Activated CD4-positive, alpha-beta T cell treated with anti-CD3 and anti-CD28 coated beads for 36 hours (primary cell): ENCODE results near the gene CACNB1. TPM values are rescaled to one million over a fixed set of nuclear protein-coding genes. Genes with fewer than 3 reads are reported as not detected.

Source experiments
- ATAC-seq: fragments of 200-7000 bp; cut with Tn5 transposase; one replicate; pipeline ENCODE4 v1.10.0; 2021; ENCODE audit warnings: mild to moderate bottlenecking, moderate library complexity
- CTCF ChIA-PET: fragments of 350-600 bp; sonication (Branson Sonifier 250); formaldehyde crosslinking; loops from one replicate; lab custom pipeline; 2021; ENCODE audit warnings: antibody characterized with exemption; lab: Charles Lee
- POLR2A ChIA-PET: fragments of 350-600 bp; sonication (Branson Sonifier 250); formaldehyde crosslinking; loops from one replicate; lab custom pipeline; 2021; ENCODE audit warnings: antibody characterized with exemption, inconsistent platforms; lab: Charles Lee
- DNase-seq: peaks from one replicate; pipeline ENCODE4 v3.0.0-alpha.2; 2020
- H3K27ac Mint-ChIP-seq: one replicate; pipeline ENCODE4 v1.8.0; 2021; ENCODE audit warnings: mixed read lengths
- H3K27me3 Mint-ChIP-seq: one replicate; pipeline ENCODE4 v1.8.0; 2021; ENCODE audit warnings: mixed read lengths
- H3K36me3 Mint-ChIP-seq: one replicate; pipeline ENCODE4 v1.8.0; 2021; ENCODE audit warnings: low read depth, mixed read lengths
- H3K4me1 Mint-ChIP-seq: one replicate; pipeline ENCODE4 v1.8.0; 2021; ENCODE audit warnings: mixed read lengths
- H3K4me3 Mint-ChIP-seq: one replicate; pipeline ENCODE4 v1.8.0; 2021; ENCODE audit warnings: mild to moderate bottlenecking, moderate library complexity, mixed read lengths
- H3K9me3 Mint-ChIP-seq: one replicate; pipeline ENCODE4 v1.8.0; 2021; ENCODE audit warnings: low read depth, mixed read lengths
- intact Hi-C, 2 experiments: fragments of 100-400 bp; cut with DNase I in 1 of 2; cut with micrococcal nuclease in 1 of 2; formaldehyde crosslinking; loops; one replicate each; pipeline versions ENCODE4 v1.14.2 to v1.15.1; 2022 to 2024; cut with DNase I, micrococcal nuclease
- total RNA-seq, 2 experiments: library from RNA; stranded (reverse); gene quantifications; one replicate each; pipeline ENCODE4 v1.2.3, GENCODE V29; 2021

The CACNB1 gene
- total RNA-seq = 10 to 100 TPM; 11.8 to 12.3 TPM

GRCh38 chr17:39197380-39198185, at the start of gene CACNB1:
TSS of gene CACNB1 (minus strand) at chr17:39197669. CDS start at chr17:39197495, 174 bp downstream.
- POLR2A ChIA-PET = interaction anchor here (0.6 kb wide), 1 partner anchor 33 kb away, joined by 3 read pairs; no protein-coding TSS in a partner anchor
- DNase-seq (peak; percentile 86), ATAC-seq (peak; percentile 67)
- peak within 1 kb of the TSS; percentile 100 for H3K27ac Mint-ChIP-seq
- intact Hi-C loops = loop anchor here (1.0 to 5.0 kb wide), 5 partner anchors 33 to 398 kb away; partner anchors contain the start of genes LASP1 (in 1 of the 2), PIP4K2B (in 1 of the 2) and PLXDC1 (in 1 of the 2)
- CTCF ChIA-PET = interaction anchor here (1.3 to 4.2 kb wide), 2 partner anchors 34 to 44 kb away, joined by 5 to 22 read pairs; no protein-coding TSS in a partner anchor
- no peaks in the 10 kb centered on the region for H3K27me3 Mint-ChIP-seq
- H3K4me1 Mint-ChIP-seq = peaks cover 37% of the 10 kb centered on the region
- H3K4me3 Mint-ChIP-seq = peak within 1 kb of the TSS; percentile 98
- peaks cover 29% of the 10 kb centered on the region for H3K36me3 Mint-ChIP-seq
- no peaks in the 10 kb centered on the region for H3K9me3 Mint-ChIP-seq

- Mint-ChIP-seq H3K27ac (peak overlapping the region; percentile 4), H3K27me3 (no peaks in the 10 kb centered on the region), H3K36me3 (no peaks in the 10 kb centered on the region), H3K9me3 (no peaks in the 10 kb centered on the region), H3K4me1 (peaks cover 2% of the 10 kb centered on the region), H3K4me3 (no peak overlapping the region)
- ATAC-seq (no peak), DNase-seq (no peak)
- ChIA-PET CTCF (interaction anchor here (0.8 to 7.3 kb wide), 5 partner anchors 12 to 263 kb away, joined by 3 to 135 read pairs (median 13); no protein-coding TSS in a partner anchor), POLR2A (interaction anchor here (0.6 kb wide), 1 partner anchor 47 kb away, joined by 3 read pairs; no protein-coding TSS in a partner anchor)
- intact Hi-C loops = loop anchor here in 1 of 2 experiments (5.0 kb wide), 1 partner anchor 314 kb away; no protein-coding TSS in a partner anchor
Measured at GRCh38 chr17:39246274-39246673, 48.8 kb upstream of the CACNB1 start.

GRCh38 chr17:39244600-39245570, 47.4 kb upstream of the CACNB1 start:
- Mint-ChIP-seq H3K4me1 (peaks cover 3% of the 10 kb centered on the region), H3K36me3 (no peaks in the 10 kb centered on the region), H3K9me3 (no peaks in the 10 kb centered on the region), H3K27me3 (no peaks in the 10 kb centered on the region), H3K4me3 (no peak overlapping the region), H3K27ac (no peak overlapping the region)
- ATAC-seq (peak; percentile 96), DNase-seq (peak; percentile 93)
- POLR2A ChIA-PET = interaction anchor here (0.6 to 1.3 kb wide), 4 partner anchors 12 to 80 kb away, joined by 3 to 7 read pairs (median 4); partner anchors contain the start of gene RPL19
- intact Hi-C loops = loop anchor here (1.0 to 5.0 kb wide), 4 partner anchors 38 to 313 kb away; no protein-coding TSS in a partner anchor
- CTCF ChIA-PET = interaction anchor here (0.6 to 7.3 kb wide), 37 partner anchors 10 to 1038 kb away, joined by 3 to 135 read pairs (median 4); partner anchors contain the start of genes ARL5C and RPL19

GRCh38 chr17:39244016-39244599, 46.6 kb upstream of the CACNB1 start:
- Mint-ChIP-seq H3K27me3 (no peaks in the 10 kb centered on the region), H3K4me3 (no peak overlapping the region), H3K27ac (no peak overlapping the region), H3K9me3 (no peaks in the 10 kb centered on the region), H3K36me3 (no peaks in the 10 kb centered on the region), H3K4me1 (peaks cover 10% of the 10 kb centered on the region)
- POLR2A ChIA-PET = interaction anchor here (0.6 to 1.3 kb wide), 4 partner anchors 11 to 79 kb away, joined by 3 to 7 read pairs (median 4); partner anchors contain the start of gene RPL19
- ATAC-seq = no peak
- DNase-seq = no peak
- intact Hi-C loops = loop anchor here (1.0 to 5.0 kb wide), 3 partner anchors 37 to 262 kb away; no protein-coding TSS in a partner anchor
- CTCF ChIA-PET = interaction anchor here (0.6 to 7.3 kb wide), 34 partner anchors 9 to 393 kb away, joined by 3 to 135 read pairs (median 4); partner anchors contain the start of genes ARL5C and RPL19

GRCh38 chr17:39243155-39243554, 45.7 kb upstream of the CACNB1 start:
- Mint-ChIP-seq H3K27ac (no peak overlapping the region), H3K9me3 (no peaks in the 10 kb centered on the region), H3K4me3 (no peak overlapping the region), H3K4me1 (peaks cover 18% of the 10 kb centered on the region), H3K27me3 (no peaks in the 10 kb centered on the region), H3K36me3 (no peaks in the 10 kb centered on the region)
- no peak for DNase-seq
- ATAC-seq = no peak
- ChIA-PET POLR2A (no interaction called here), CTCF (interaction anchor here (1.2 to 2.9 kb wide), 5 partner anchors 34 to 260 kb away, joined by 3 to 24 read pairs (median 4); no protein-coding TSS in a partner anchor)
- intact Hi-C loops = loop anchor here in 1 of 2 experiments (5.0 kb wide), 1 partner anchor 261 kb away; no protein-coding TSS in a partner anchor

GRCh38 chr17:39240631-39241030, 43.2 kb upstream of the CACNB1 start:
- POLR2A ChIA-PET = interaction anchor here (0.7 kb wide), 1 partner anchor 320 kb away, joined by 6 read pairs; no protein-coding TSS in a partner anchor
- no peak for ATAC-seq
- intact Hi-C loops = loop anchor here in 1 of 2 experiments (5.0 kb wide), 1 partner anchor 258 kb away; no protein-coding TSS in a partner anchor
- no peak overlapping the region for H3K27ac Mint-ChIP-seq
- H3K4me1 Mint-ChIP-seq = peaks cover 29% of the 10 kb centered on the region
- H3K27me3 Mint-ChIP-seq = no peaks in the 10 kb centered on the region
- CTCF ChIA-PET = interaction anchor here (2.0 to 10.4 kb wide), 4 partner anchors 10 to 258 kb away, joined by 5 to 170 read pairs (median 12); no protein-coding TSS in a partner anchor
- DNase-seq = no peak
- H3K9me3 Mint-ChIP-seq = no peaks in the 10 kb centered on the region
- H3K36me3 Mint-ChIP-seq = no peaks in the 10 kb centered on the region
- H3K4me3 Mint-ChIP-seq = no peak overlapping the region

- ChIA-PET CTCF (interaction anchor here (0.8 to 10.6 kb wide), 11 partner anchors 7 to 381 kb away, joined by 3 to 170 read pairs (median 4); partner anchors contain the start of gene STAC2), POLR2A (interaction anchor here (0.7 to 2.2 kb wide), 2 partner anchors 34 to 321 kb away, joined by 6 to 10 read pairs; no protein-coding TSS in a partner anchor)
- Mint-ChIP-seq H3K36me3 (no peaks in the 10 kb centered on the region), H3K27me3 (no peaks in the 10 kb centered on the region), H3K4me1 (peaks cover 31% of the 10 kb centered on the region), H3K27ac (no peak overlapping the region), H3K4me3 (no peak overlapping the region), H3K9me3 (no peaks in the 10 kb centered on the region)
- ATAC-seq (peak; percentile 51), DNase-seq (peak; percentile 86)
- intact Hi-C loops = loop anchor here (1.0 to 10.0 kb wide), 6 partner anchors 32 to 395 kb away; partner anchors contain the start of genes ARL5C (in 1 of the 2), LASP1 (in 1 of the 2) and STARD3 (in 1 of the 2)
Measured at GRCh38 chr17:39239640-39240314, 42.3 kb upstream of the CACNB1 start.

- ATAC-seq = peak; percentile 77
- peak overlapping the region; percentile 16 for H3K4me3 Mint-ChIP-seq
- CTCF ChIA-PET = interaction anchor here (0.5 to 10.6 kb wide), 23 partner anchors 8 to 655 kb away, joined by 3 to 170 read pairs (median 4); partner anchors contain the start of gene RPL19
Measured at GRCh38 chr17:39238311-39238972, 41.0 kb upstream of the CACNB1 start.

More at GRCh38 chr17:39238311-39238972, 41.0 kb upstream of the CACNB1 start:
- no peaks in the 10 kb centered on the region for H3K36me3 Mint-ChIP-seq
- POLR2A ChIA-PET = interaction anchor here (1.1 to 2.2 kb wide), 2 partner anchors 33 to 38 kb away, joined by 5 to 10 read pairs; partner anchors contain the start of gene RPL19
- no peaks in the 10 kb centered on the region for H3K9me3 Mint-ChIP-seq
- H3K27ac Mint-ChIP-seq = peak overlapping the region; percentile 49
- no peaks in the 10 kb centered on the region for H3K27me3 Mint-ChIP-seq
- intact Hi-C loops = loop anchor here (2.0 to 10.0 kb wide), 5 partner anchors 71 to 396 kb away; partner anchors contain the start of genes ARL5C (in 1 of the 2), LASP1 (in 1 of the 2) and STARD3 (in 1 of the 2)
- peaks cover 29% of the 10 kb centered on the region for H3K4me1 Mint-ChIP-seq
- peak; percentile 84 for DNase-seq
